ENCODE measurements around the gene ZNHIT3. TPM values are rescaled to one million over a fixed set of nuclear protein-coding genes. Genes with fewer than 3 reads are reported as not detected.

The ZNHIT3 gene
- total and polyA plus RNA-seq, 2 experiments from 2014 or later = 50.5 to 128 TPM

DNA sequence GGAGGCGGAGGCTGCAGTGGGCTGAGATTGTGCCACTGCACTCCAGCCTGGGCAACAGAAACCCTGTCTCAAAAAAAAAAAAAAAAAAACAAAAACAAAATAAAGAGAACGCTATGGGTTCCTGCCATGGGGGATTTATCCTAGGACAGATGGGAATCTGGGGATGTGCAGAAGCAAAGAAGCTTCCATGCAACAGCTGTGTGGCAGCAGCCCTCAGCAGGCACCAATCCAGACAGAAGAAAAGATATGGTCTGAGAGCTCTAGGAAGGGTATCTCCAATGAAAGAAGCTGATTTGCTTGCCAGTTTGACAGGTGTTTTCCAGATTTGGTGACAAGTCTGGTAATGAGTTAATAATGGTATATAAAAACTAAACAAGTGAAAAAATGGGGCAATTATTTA lies 36.6 kb downstream of the ZNHIT3 start (continued):
- TF ChIP-seq, protein P1, sequence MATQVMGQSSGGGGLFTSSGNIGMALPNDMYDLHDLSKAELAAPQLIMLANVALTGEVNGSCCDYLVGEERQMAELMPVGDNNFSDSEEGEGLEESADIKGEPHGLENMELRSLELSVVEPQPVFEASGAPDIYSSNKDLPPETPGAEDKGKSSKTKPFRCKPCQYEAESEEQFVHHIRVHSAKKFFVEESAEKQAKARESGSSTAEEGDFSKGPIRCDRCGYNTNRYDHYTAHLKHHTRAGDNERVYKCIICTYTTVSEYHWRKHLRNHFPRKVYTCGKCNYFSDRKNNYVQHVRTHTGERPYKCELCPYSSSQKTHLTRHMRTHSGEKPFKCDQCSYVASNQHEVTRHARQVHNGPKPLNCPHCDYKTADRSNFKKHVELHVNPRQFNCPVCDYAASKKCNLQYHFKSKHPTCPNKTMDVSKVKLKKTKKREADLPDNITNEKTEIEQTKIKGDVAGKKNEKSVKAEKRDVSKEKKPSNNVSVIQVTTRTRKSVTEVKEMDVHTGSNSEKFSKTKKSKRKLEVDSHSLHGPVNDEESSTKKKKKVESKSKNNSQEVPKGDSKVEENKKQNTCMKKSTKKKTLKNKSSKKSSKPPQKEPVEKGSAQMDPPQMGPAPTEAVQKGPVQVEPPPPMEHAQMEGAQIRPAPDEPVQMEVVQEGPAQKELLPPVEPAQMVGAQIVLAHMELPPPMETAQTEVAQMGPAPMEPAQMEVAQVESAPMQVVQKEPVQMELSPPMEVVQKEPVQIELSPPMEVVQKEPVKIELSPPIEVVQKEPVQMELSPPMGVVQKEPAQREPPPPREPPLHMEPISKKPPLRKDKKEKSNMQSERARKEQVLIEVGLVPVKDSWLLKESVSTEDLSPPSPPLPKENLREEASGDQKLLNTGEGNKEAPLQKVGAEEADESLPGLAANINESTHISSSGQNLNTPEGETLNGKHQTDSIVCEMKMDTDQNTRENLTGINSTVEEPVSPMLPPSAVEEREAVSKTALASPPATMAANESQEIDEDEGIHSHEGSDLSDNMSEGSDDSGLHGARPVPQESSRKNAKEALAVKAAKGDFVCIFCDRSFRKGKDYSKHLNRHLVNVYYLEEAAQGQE (IDR thresholded peaks at IDR 0.05; ENCODE audit: unreplicated experiment) = no peak
- TF ChIP-seq ZNF331 (CRISPR knock-in tag; IDR thresholded peaks at IDR 0.05; ENCODE audit: low read depth) = no peak
- no peak for TF ChIP-seq EZH2 (IDR thresholded peaks at IDR 0.05; ENCODE audit: low read depth, unreplicated experiment)
- no peak for TF ChIP-seq EZH2phosphoT487 (IDR thresholded peaks at IDR 0.05; ENCODE audit: unreplicated experiment)
- TF ChIP-seq JUNB (IDR thresholded peaks at IDR 0.05; ENCODE audit: unreplicated experiment) = no peak
- TF ChIP-seq, protein P2, sequence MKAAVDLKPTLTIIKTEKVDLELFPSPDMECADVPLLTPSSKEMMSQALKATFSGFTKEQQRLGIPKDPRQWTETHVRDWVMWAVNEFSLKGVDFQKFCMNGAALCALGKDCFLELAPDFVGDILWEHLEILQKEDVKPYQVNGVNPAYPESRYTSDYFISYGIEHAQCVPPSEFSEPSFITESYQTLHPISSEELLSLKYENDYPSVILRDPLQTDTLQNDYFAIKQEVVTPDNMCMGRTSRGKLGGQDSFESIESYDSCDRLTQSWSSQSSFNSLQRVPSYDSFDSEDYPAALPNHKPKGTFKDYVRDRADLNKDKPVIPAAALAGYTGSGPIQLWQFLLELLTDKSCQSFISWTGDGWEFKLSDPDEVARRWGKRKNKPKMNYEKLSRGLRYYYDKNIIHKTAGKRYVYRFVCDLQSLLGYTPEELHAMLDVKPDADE (IDR thresholded peaks at IDR 0.05) = no peak

DNA sequence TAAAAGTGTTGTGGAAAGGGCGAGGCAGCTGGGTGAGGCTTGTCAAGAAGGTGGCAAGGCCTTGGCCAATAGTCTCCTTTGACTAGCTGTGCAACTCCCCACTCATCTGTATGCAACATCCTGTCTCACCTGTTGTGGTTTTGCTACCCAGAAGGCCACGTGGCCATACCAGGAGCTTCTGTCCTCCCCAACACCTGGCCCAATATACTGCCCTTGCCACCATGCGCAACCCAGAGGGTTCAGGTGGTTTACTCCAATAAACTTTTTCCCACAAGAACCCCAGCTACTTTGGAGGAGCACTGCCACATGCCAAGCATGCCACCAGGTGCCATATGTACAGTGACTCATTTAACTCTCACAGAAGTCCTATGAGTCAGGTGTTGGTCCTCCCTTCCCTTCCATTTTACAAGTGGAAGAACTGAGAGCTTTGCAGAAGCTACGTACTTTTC lies 38.0 kb downstream of the ZNHIT3 start:
- DNase-seq (ENCODE audit: low spot score) = no peak
- H3K79me2 ChIP-seq (replicated peaks; ENCODE audit: insufficient read depth) = peaks cover 5% of the 10 kb centered on the region; the same call in 1 of the 2 replicates
- H3K36me3 ChIP-seq (ENCODE audit: insufficient read depth) = peaks cover 65% of the 10 kb centered on the region
- Mint-ChIP-seq H3K27ac (no peak overlapping the region), H3K4me1 (no peaks in the 10 kb centered on the region), H3K36me3 (ENCODE audit: low read depth) (peaks cover 84% of the 10 kb centered on the region), H3K9me3 (no peaks in the 10 kb centered on the region), H3K27me3 (ENCODE audit: insufficient read depth, low read depth, poor library complexity) (peaks cover 2% of the 10 kb centered on the region), H3K4me3 (no peak overlapping the region)
- ATAC-seq = no peak
- no peaks in the 10 kb centered on the region for H3K9me2 ChIP-seq (ENCODE audit: insufficient read depth)
- H3K27ac ChIP-seq (ENCODE audit: low read depth) = no peak overlapping the region
- TF ChIP-seq STAT1 (IDR thresholded peaks at IDR 0.05; ENCODE audit: unreplicated experiment) = no peak
- no peak for TF ChIP-seq NANOG (IDR thresholded peaks at IDR 0.05; ENCODE audit: borderline replicate concordance)
- no peak overlapping the region for H3K4me3 ChIP-seq
- no peak overlapping the region for H2AFZ ChIP-seq
- no peaks in the 10 kb centered on the region for H3K4me1 ChIP-seq (ENCODE audit: insufficient read depth)
- H3K4me2 ChIP-seq = no peak overlapping the region
- H3F3A ChIP-seq (replicated peaks; ENCODE audit: low read depth) = no peaks in the 10 kb centered on the region; the same call in none of the 2 replicates
- H3K27me3 ChIP-seq (ENCODE audit: insufficient read depth) = no peaks in the 10 kb centered on the region
- H4K20me1 ChIP-seq (replicated peaks; ENCODE audit: insufficient read depth) = peaks cover 35% of the 10 kb centered on the region

DNA sequence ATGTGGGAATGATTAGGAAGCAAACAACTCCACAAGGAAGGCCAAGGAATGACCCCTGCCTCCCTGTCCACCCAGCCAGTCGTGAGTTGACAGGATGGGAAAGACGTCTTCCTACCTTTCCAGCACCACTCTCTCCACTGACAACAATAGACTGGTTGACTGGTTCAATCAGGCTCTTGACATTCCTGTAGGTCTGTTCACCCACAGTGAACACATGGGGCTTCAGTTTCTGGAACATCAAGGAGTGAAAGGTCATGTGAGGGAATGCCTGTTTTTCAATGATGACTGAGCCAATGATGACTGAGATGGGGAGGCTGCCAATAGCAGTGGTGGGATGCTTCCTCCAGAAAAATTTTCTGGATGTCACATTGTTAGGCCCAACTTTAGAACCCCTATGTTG lies 38.6 kb downstream of the ZNHIT3 start:
- Mint-ChIP-seq H3K27me3 (ENCODE audit: insufficient read depth, low read depth, poor library complexity) (peaks cover 2% of the 10 kb centered on the region), H3K4me3 (no peak overlapping the region), H3K9me3 (no peaks in the 10 kb centered on the region), H3K36me3 (ENCODE audit: low read depth) (peaks cover 83% of the 10 kb centered on the region), H3K4me1 (no peaks in the 10 kb centered on the region), H3K27ac (no peak overlapping the region)
- no peak overlapping the region for H3K4me2 ChIP-seq
- no peaks in the 10 kb centered on the region for H3K9me2 ChIP-seq (ENCODE audit: insufficient read depth)
- H3K79me2 ChIP-seq (replicated peaks; ENCODE audit: insufficient read depth) = peaks cover 11% of the 10 kb centered on the region; the same call in 1 of the 2 replicates
- H3K36me3 ChIP-seq (ENCODE audit: insufficient read depth) = peaks cover 72% of the 10 kb centered on the region
- no peak for DNase-seq (ENCODE audit: low spot score)
- H3K27me3 ChIP-seq (ENCODE audit: insufficient read depth) = no peaks in the 10 kb centered on the region
- no peak overlapping the region for H3K27ac ChIP-seq (ENCODE audit: low read depth)
- TF ChIP-seq, protein P3, sequence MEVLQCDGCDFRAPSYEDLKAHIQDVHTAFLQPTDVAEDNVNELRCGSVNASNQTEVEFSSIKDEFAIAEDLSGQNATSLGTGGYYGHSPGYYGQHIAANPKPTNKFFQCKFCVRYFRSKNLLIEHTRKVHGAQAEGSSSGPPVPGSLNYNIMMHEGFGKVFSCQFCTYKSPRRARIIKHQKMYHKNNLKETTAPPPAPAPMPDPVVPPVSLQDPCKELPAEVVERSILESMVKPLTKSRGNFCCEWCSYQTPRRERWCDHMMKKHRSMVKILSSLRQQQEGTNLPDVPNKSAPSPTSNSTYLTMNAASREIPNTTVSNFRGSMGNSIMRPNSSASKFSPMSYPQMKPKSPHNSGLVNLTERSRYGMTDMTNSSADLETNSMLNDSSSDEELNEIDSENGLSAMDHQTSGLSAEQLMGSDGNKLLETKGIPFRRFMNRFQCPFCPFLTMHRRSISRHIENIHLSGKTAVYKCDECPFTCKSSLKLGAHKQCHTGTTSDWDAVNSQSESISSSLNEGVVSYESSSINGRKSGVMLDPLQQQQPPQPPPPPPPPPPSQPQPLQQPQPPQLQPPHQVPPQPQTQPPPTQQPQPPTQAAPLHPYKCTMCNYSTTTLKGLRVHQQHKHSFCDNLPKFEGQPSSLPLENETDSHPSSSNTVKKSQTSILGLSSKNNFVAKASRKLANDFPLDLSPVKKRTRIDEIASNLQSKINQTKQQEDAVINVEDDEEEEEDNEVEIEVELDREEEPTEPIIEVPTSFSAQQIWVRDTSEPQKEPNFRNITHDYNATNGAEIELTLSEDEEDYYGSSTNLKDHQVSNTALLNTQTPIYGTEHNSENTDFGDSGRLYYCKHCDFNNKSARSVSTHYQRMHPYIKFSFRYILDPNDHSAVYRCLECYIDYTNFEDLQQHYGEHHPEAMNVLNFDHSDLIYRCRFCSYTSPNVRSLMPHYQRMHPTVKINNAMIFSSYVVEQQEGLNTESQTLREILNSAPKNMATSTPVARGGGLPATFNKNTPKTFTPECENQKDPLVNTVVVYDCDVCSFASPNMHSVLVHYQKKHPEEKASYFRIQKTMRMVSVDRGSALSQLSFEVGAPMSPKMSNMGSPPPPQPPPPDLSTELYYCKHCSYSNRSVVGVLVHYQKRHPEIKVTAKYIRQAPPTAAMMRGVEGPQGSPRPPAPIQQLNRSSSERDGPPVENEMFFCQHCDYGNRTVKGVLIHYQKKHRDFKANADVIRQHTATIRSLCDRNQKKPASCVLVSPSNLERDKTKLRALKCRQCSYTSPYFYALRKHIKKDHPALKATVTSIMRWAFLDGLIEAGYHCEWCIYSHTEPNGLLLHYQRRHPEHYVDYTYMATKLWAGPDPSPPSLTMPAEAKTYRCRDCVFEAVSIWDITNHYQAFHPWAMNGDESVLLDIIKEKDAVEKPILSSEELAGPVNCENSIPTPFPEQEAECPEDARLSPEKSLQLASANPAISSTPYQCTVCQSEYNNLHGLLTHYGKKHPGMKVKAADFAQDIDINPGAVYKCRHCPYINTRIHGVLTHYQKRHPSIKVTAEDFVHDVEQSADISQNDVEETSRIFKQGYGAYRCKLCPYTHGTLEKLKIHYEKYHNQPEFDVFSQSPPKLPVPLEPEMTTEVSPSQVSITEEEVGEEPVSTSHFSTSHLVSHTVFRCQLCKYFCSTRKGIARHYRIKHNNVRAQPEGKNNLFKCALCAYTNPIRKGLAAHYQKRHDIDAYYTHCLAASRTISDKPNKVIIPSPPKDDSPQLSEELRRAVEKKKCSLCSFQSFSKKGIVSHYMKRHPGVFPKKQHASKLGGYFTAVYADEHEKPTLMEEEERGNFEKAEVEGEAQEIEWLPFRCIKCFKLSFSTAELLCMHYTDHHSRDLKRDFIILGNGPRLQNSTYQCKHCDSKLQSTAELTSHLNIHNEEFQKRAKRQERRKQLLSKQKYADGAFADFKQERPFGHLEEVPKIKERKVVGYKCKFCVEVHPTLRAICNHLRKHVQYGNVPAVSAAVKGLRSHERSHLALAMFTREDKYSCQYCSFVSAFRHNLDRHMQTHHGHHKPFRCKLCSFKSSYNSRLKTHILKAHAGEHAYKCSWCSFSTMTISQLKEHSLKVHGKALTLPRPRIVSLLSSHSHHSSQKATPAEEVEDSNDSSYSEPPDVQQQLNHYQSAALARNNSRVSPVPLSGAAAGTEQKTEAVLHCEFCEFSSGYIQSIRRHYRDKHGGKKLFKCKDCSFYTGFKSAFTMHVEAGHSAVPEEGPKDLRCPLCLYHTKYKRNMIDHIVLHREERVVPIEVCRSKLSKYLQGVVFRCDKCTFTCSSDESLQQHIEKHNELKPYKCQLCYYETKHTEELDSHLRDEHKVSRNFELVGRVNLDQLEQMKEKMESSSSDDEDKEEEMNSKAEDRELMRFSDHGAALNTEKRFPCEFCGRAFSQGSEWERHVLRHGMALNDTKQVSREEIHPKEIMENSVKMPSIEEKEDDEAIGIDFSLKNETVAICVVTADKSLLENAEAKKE (CRISPR knock-in tag; IDR thresholded peaks at IDR 0.05) = no peak
- ATAC-seq = no peak
- H3F3A ChIP-seq (replicated peaks; ENCODE audit: low read depth) = no peaks in the 10 kb centered on the region; the same call in none of the 2 replicates
- H3K4me1 ChIP-seq (ENCODE audit: insufficient read depth) = no peaks in the 10 kb centered on the region
- peaks cover 32% of the 10 kb centered on the region for H4K20me1 ChIP-seq (replicated peaks; ENCODE audit: insufficient read depth)
- H3K4me3 ChIP-seq = no peak overlapping the region
- H2AFZ ChIP-seq = no peak overlapping the region
